OCI-LY7 (cell line): Measurements from ENCODE around the gene ID3.

Source experiments
- CTCF ChIP-seq: fragments of 200-600 bp; sonication (generic); conservative IDR thresholded peaks from 2 replicates; pipeline ENCODE4 v1.5.1; 2014; ENCODE audit warnings: mild to moderate bottlenecking, antibody characterized with exemption, low read length, moderate library complexity, mixed read lengths
- EZH2phosphoT487 ChIP-seq: fragments of 200-600 bp; sonication (generic); IDR thresholded peaks from 2 replicates; pipeline ENCODE4 v1.6.1; 2018; ENCODE audit warnings: low read depth, borderline replicate concordance, mild to moderate bottlenecking, mixed run types, antibody characterized with exemption, low read length, moderate library complexity, mixed read lengths

GRCh38 chr1:23558872-23559135 is 497 bp downstream of the ID3 start:
- TF ChIP-seq CTCF: no peak
- TF ChIP-seq EZH2phosphoT487: no peak
